IPS-18a (cell line): Measurements from ENCODE around the gene FBXO38.

Experiments used
- H3K27ac ChIP-seq: one replicate; pipeline ENCODE4 v1.5.1; 2013; ENCODE audit warnings: low read length
- H3K27me3 ChIP-seq: one replicate; pipeline ENCODE4 v1.6.1; 2013; ENCODE audit warnings: mild to moderate bottlenecking, low read length; ENCODE audit not compliant: control insufficient read depth, insufficient read depth
- H3K36me3 ChIP-seq: one replicate; pipeline ENCODE4 v1.6.1; 2013; ENCODE audit warnings: low read depth, low read length; ENCODE audit not compliant: control insufficient read depth
- H3K4me1 ChIP-seq: one replicate; pipeline ENCODE4 v1.6.1; 2013; ENCODE audit warnings: low read depth, low read length; ENCODE audit not compliant: control insufficient read depth
- H3K4me3 ChIP-seq: one replicate; pipeline ENCODE4 v1.5.1; 2013; ENCODE audit warnings: low read length
- H3K9ac ChIP-seq: one replicate; pipeline ENCODE4 v1.6.1; 2013; ENCODE audit warnings: mild to moderate bottlenecking, low read length, moderate library complexity
- H3K9me3 ChIP-seq: one replicate; pipeline ENCODE4 v1.6.1; 2013; ENCODE audit warnings: low read depth, low read length; ENCODE audit not compliant: control insufficient read depth

The FBXO38 gene

DNA sequence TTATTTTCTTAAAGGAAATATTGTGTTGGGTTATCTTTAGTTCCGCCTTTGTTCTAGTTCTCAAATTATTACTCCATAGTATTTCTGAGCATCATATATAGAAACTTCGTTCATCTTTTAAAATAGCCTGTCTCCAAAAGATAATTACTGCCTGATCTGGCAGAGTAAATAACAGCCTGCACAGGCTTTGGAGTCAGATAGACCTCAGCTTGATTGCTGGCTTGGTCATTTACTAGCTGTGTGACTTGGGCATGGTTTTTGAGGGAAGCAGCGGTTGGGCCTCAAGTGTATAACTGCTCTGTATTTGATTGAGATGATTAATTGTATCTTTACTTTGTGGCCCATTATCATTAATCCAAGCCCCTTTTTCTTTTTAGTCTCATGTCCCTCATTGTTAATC is 50.1 kb downstream of the FBXO38 start:
- H3K9me3 ChIP-seq: no peaks in the 10 kb centered on the region
- H3K36me3 ChIP-seq: peaks cover 40% of the 10 kb centered on the region
- H3K27me3 ChIP-seq: no peaks in the 10 kb centered on the region
- H3K4me3 ChIP-seq: no peak overlapping the region
- no peaks in the 10 kb centered on the region for H3K4me1 ChIP-seq
- H3K27ac ChIP-seq: no peak overlapping the region
- H3K9ac ChIP-seq: no peak overlapping the region

DNA sequence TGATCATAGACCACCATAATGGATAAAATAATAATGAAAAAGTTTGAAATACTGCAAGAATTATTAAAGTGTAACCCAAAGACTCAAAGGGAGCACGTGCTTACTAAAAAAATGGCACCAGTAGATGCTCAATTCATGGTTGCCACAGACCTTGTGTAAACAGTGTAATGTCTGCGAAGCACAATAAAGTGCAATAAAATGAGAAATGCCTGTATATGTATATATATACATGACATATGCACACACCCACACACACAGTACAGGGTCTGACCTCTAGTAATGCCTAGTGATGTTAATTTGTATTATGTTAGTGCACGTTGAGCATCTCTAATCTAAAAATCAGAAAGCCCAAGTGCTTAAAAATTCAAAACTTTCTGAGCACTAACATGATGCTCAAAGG is 52.3 kb downstream of the FBXO38 start:
- no peak overlapping the region for H3K4me3 ChIP-seq
- no peak overlapping the region for H3K9ac ChIP-seq
- no peaks in the 10 kb centered on the region for H3K9me3 ChIP-seq
- no peaks in the 10 kb centered on the region for H3K27me3 ChIP-seq
- peaks cover 47% of the 10 kb centered on the region for H3K36me3 ChIP-seq
- H3K4me1 ChIP-seq: no peaks in the 10 kb centered on the region
- no peak overlapping the region for H3K27ac ChIP-seq

DNA sequence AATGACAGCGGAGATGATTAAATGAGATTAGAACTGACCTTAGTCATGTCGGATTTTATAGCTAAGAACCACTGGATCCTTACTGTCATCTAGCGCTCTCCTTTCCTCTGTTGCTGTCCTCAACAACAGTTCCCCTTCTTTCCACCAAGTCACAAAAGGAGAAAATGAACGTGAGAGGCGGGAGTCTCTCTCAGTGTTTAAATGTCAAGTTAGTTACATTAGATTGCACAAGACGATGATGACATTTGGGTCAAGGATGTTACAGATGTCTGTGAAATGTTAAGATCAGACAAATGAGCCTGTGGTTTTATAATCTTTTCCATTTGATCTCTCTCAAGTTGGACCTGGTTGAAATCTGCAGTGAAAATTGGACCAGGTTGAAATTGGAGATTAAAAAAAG is 53.5 kb downstream of the FBXO38 start:
- Histone ChIP-seq H3K36me3 (peaks cover 52% of the 10 kb centered on the region), H3K27me3 (no peaks in the 10 kb centered on the region), H3K27ac (no peak overlapping the region), H3K4me3 (no peak overlapping the region), H3K9ac (no peak overlapping the region), H3K4me1 (no peaks in the 10 kb centered on the region), H3K9me3 (no peaks in the 10 kb centered on the region)

DNA sequence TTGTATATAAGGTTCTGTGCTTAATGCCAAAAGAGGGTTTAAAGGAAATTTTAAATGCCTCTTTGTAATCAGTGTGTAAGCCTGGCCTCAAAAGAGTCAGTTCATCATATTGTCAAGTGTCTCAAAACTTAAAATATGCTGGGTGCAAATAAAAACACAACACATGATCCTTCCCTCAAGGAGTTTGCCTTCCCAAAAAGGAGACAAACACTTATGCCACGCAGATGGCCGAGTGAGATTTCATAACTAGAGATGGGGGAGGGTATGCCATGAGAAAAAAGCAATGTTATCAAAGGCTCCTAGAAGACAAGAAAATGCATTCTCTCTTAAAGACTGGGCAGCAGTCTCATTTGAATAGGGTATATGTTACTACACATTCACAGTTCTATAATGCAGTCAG is 55.2 kb downstream of the FBXO38 start:
- Histone ChIP-seq H3K9me3 (no peaks in the 10 kb centered on the region), H3K9ac (no peak overlapping the region), H3K36me3 (peaks cover 44% of the 10 kb centered on the region), H3K27me3 (no peaks in the 10 kb centered on the region), H3K4me3 (no peak overlapping the region), H3K27ac (no peak overlapping the region), H3K4me1 (no peaks in the 10 kb centered on the region)

DNA sequence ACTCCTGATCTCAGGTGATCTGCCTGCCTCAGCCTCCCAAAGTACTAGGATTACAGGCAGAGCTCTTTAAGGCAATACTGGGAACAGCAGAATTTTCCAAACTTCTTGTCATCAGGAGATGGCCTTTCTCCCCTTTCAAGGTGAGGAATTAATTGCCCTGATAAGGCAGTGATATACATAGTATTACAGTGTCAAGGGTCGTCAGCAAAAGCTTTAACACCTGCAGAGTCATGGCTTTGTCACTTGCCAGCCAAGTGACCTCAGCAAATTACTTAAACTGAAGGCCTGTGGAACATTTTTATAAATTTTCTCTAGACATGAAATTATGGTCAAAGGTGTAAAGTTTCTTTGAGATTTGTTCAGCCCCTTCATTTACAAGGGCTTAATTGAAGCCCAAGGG is 59.5 kb downstream of the FBXO38 start:
- Histone ChIP-seq H3K9me3 (no peaks in the 10 kb centered on the region), H3K27ac (no peak overlapping the region), H3K27me3 (no peaks in the 10 kb centered on the region), H3K36me3 (peaks cover 28% of the 10 kb centered on the region), H3K4me3 (no peak overlapping the region), H3K9ac (no peak overlapping the region), H3K4me1 (peaks cover 4% of the 10 kb centered on the region)

DNA sequence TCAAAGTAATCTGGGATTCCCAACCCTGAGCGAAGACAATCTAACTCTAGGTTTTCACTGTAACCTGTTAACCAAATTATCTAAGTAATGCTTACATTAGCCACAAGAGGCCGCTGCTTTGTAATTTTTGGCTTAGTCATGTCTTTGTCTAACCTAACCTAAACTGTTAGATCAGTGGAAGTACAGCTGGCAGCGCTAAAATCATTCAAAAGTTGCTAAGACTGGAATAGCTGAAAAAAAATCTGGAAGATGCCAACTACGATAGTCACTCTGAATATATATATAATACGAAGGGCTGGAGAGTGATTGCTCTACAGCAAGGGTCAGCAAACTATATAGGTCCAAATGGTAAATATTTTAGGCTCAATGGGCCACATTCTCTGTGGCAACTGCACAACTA is 60.2 kb downstream of the FBXO38 start:
- no peaks in the 10 kb centered on the region for H3K9me3 ChIP-seq
- no peak overlapping the region for H3K27ac ChIP-seq
- H3K4me3 ChIP-seq: no peak overlapping the region
- no peak overlapping the region for H3K9ac ChIP-seq
- peaks cover 24% of the 10 kb centered on the region for H3K36me3 ChIP-seq
- H3K4me1 ChIP-seq: peaks cover 4% of the 10 kb centered on the region
- no peaks in the 10 kb centered on the region for H3K27me3 ChIP-seq

DNA sequence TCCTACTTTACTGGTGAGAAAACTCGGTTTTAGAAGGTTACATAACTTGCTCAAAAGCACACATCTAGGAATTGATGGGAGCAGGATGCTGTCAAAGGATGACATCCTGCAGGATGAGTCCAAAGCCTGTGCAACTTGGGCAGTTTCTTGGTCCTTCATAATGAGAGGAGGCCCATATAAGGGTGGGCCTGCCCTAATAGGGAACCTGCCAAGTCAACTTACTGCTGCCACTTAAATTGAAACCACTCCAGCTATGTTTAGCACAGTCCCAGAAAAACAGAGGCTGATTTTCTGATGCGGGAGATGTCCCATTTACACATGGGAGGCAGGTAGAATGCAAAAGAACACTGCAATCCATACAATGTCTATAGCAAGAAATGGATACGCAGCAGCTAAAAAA is 61.8 kb downstream of the FBXO38 start:
- no peaks in the 10 kb centered on the region for H3K27me3 ChIP-seq
- H3K36me3 ChIP-seq: peaks cover 18% of the 10 kb centered on the region
- no peak overlapping the region for H3K4me3 ChIP-seq
- no peak overlapping the region for H3K27ac ChIP-seq
- H3K9ac ChIP-seq: no peak overlapping the region
- H3K9me3 ChIP-seq: no peaks in the 10 kb centered on the region
- peaks cover 4% of the 10 kb centered on the region for H3K4me1 ChIP-seq

DNA sequence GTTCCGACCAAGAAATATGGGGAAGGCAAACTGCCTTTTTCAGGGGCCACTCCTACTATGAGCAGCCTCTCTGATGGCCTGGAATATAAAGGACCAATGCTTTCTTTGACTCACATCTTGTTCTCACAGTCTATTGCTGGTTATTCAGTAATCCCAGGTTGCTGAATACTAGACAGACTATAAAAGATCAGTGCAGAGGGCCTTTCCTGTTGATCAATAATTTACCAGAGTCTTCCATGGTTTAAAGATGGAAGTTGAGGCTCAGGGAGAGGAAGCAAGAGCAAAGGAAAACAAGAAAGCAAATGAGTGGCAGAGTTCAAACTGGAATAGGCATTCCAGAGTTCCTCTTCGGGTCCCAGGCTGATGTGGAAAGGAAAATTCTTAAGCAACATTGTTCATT is 62.9 kb downstream of the FBXO38 start:
- no peak overlapping the region for H3K4me3 ChIP-seq
- peaks cover 4% of the 10 kb centered on the region for H3K4me1 ChIP-seq
- peaks cover 9% of the 10 kb centered on the region for H3K36me3 ChIP-seq
- H3K9ac ChIP-seq: no peak overlapping the region
- no peak overlapping the region for H3K27ac ChIP-seq
- H3K9me3 ChIP-seq: no peaks in the 10 kb centered on the region
- H3K27me3 ChIP-seq: no peaks in the 10 kb centered on the region

DNA sequence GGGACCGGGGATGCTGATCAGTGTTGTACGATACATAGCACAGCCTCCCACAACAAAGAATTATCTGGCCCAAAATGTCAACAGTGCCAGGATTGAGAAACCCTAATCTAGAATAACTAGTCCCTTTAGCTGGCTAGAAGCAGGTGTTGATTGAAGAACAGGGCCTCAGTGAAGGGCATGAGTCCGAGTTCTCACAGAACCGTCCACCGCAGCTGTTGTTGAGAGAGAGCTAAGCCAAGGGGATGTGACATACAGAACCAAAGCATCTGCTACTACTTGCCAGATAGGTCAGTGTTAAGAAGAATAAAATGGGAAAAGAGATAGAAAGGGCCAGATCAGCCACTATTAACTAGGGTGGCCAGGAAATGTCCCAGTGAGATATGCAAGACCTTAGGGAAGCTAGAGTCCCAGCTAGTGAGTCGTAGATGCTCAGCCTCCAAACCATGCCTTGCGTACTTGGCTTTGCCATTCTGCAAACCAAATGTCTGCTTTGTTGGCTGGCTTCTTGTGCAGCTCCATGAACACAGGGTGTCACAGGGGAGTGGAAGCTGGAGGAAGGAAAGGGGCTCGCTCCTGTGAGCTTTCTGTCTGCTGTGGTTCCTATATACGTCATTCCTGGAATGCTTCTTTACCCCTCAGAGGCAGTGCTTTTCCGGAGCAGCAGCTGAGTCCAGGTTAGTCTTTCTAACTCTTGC is 68.9 kb downstream of the FBXO38 start:
- Histone ChIP-seq H3K4me3 (no peak overlapping the region), H3K27me3 (no peaks in the 10 kb centered on the region), H3K9me3 (no peaks in the 10 kb centered on the region), H3K27ac (no peak overlapping the region), H3K36me3 (no peaks in the 10 kb centered on the region), H3K9ac (no peak overlapping the region), H3K4me1 (peaks cover 13% of the 10 kb centered on the region)

DNA sequence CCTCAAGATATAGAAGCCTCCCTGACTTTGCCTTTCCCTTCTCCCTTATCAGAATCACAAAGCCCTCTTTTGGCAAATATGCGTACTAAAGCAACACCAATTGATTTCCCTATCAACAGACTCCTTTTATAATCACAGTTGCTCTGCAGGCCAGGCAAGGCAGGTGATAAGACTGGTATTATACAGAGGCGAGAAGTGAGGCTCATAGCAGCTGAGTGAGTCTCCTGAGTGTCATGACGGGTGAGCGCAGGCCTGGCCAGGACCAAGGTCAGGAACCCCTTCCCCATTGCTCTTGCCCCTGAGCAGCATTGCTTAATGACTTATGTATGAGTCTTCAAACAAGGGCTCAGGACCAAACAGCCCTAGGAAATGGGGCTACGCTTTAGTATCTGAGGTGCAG is 70.8 kb downstream of the FBXO38 start:
- no peaks in the 10 kb centered on the region for H3K27me3 ChIP-seq
- H3K4me3 ChIP-seq: no peak overlapping the region
- peaks cover 13% of the 10 kb centered on the region for H3K4me1 ChIP-seq
- H3K9ac ChIP-seq: no peak overlapping the region
- no peak overlapping the region for H3K27ac ChIP-seq
- no peaks in the 10 kb centered on the region for H3K9me3 ChIP-seq
- H3K36me3 ChIP-seq: no peaks in the 10 kb centered on the region

DNA sequence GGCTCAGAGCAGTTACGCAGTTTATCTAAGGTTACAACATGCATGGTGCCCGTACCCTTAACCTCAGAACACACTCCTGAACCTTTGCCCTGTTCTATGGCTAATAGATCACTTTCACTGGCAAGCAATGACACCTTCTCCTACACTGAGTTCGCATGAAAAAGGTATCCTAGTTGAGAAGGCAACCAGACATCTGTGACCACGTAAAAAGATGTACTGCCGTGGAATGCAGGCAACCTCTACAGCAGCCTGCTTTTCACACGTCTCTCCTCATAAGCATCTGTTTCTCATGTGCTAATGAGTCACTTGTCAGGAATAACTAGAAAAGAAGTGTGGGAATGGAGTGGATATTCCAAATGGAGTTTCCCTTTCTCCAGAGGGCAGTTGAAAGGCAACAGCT is 71.4 kb downstream of the FBXO38 start:
- H3K27me3 ChIP-seq: no peaks in the 10 kb centered on the region
- no peak overlapping the region for H3K27ac ChIP-seq
- no peaks in the 10 kb centered on the region for H3K36me3 ChIP-seq
- peaks cover 13% of the 10 kb centered on the region for H3K4me1 ChIP-seq
- no peak overlapping the region for H3K9ac ChIP-seq
- H3K4me3 ChIP-seq: no peak overlapping the region
- no peaks in the 10 kb centered on the region for H3K9me3 ChIP-seq

DNA sequence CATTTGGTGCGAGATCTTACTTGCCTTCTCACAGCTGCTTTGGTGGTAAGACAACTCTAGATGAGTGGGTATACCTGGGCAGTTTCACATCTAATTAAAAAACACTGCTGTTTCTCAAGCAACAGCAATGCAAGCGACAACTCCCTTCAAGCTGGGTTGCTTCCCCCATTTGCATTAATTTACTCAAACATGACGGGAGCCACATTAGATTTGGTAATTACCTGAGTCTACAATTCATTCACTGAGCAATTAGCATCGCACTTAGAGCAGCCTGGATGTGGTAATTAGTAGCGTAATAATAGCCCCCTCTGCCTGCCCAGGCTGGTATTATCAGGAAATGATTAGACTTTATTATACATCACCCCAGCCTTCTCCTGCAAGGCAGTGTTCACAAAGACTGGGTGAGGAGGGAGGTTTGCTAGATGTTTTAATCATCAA is 73.4 kb downstream of the FBXO38 start:
- Histone ChIP-seq H3K9me3 (no peaks in the 10 kb centered on the region), H3K27ac (no peak overlapping the region), H3K4me3 (no peak overlapping the region), H3K36me3 (no peaks in the 10 kb centered on the region), H3K9ac (no peak overlapping the region), H3K27me3 (no peaks in the 10 kb centered on the region), H3K4me1 (peaks cover 13% of the 10 kb centered on the region)
